ENCODE results near the gene C1QTNF1.

C1QTNF1 gene

GRCh38 chr17:79042421-79043190 lies 18.6 kb downstream of the C1QTNF1 start:
- DNase-seq = peak; percentile 53

DNA sequence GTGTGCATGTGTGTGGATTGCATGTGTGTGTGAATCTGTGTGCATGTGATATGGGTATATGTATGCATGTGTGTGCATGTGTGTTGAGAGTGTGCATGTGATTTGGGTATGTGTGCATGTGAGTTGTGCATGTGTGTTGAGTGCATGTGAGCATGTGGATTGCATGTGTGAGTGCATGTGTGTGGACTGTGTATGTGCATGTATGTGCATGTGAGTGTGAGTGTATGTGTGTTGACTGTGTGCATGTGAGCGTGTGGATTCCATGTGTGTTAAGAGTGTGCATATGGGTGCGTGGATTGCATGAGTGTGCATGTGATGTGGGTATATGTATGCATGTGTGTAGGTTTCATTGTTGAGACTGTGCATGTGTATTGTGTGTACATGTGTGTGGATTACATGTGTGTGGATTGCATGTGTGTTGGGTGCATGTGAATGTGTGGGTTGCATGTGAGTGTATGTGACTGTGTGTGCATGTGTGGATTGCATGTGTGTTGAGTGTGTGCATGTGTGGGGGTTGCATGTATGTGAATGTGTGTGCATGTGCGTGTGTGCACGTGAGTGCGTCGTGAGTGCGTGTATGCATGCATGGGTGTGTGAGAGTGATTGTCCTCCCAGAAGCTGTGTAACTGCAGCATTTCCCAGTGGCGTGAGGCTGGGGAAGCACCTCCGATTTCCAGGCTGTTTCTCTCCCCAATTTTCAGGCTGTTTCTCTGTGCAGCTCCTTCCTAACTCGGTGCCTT lies 19.4 kb downstream of the C1QTNF1 start:
- no peak for DNase-seq

DNA sequence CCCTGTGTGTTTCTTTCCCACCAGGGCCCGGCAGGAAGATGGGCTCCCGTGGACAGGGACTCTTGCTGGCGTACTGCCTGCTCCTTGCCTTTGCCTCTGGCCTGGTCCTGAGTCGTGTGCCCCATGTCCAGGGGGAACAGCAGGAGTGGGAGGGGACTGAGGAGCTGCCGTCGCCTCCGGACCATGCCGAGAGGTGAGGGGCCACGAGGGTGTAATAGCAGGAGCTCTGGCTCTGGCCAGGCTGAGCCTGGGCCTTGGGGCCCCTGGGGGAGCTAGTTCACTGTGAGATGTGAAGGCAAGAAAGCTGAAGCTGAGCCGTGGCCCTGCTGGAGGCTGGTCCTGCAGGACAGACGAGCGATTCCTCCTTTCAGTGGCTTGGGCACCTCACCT lies 20.0 kb downstream of the C1QTNF1 start:
- no peak for DNase-seq

DNA sequence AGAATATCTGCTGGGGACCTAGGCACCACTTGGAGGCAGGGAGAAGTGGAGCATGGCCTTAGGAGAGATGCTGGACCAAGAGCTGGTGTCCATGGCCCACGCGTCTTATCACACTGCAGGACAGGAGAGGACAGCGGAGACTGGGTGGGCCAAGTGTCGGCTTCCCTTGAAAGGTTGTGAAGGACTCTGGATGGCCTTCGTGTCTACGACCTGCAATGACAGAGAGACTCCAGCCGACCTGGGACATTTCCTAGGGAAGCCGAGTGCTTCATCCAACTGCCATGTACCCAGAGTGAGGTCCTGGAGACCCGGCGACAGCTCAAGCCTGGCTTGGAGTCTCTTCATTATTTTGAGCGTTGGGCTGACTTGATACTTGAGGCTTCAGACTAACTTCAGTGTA lies 20.5 kb downstream of the C1QTNF1 start:
- no peak for DNase-seq

DNA sequence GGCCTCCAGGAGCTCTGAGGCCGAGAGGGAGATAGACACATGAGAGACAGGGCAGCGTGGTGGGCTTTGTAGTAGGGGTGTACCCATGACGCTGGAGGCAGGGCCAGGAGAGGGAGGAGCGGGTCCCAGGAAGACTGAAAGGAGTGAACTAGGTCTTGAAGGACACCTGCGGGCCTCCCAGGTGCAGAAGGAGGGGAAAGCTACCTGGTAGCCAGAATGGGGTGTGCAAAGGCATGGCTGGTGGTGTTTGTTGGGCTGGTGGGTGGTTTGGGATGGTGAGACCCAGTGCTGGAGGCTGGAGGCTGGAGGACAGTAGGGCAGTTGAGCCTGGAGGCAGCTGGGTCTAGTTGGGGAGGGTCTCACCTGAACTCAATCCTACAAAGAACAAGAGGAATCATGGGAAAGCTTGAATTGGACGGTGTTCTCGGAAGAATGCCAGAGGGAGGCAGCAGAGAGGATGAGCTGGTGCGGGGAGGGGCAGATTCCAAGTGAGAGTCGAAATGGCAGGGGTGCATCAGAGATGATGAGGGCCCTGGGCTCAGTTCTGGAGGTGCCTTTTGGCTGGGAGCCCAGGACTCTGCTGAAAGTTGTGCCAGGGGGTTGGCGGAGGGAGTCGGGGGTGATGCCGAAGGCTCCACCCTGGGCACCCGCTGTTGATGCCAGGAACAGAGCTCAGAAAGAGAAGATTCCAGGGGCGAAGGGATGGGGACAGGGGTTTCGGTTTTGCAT lies 21.2 kb downstream of the C1QTNF1 start:
- no peak for DNase-seq

GRCh38 chr17:79045842-79046196 lies 21.9 kb downstream of the C1QTNF1 start:
- peak; percentile 65 for DNase-seq

DNA sequence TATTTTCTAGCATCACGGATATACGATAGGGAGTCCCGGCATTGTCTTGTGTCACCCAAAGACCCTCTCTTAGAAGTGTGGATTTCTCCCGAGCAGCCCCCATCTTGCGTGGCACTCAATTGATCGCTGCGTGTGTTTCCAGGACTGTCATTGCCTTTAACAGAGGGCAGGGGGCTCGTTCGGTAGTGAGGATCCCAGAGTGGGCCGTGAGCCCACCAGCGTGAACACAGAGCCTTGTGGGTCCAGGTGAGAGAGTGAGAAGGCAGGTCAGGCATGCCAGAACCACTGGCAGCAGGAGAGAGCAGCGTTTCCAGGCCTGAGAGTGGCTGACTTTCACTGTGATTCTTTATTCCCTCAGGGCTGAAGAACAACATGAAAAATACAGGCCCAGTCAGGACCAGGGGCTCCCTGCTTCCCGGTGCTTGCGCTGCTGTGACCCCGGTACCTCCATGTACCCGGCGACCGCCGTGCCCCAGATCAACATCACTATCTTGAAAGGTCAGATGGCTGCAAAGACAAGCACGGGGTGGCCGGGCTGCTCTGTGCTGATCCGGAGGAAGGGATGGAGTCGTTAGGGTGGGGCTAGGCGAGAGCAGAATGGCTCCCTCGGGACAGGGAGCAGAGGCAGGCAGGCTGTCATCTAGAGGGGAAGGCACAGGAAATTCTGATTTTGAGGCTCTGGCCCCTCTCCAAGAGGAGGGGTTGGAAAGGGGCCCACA lies 22.4 kb downstream of the C1QTNF1 start:
- DNase-seq = no peak

GRCh38 chr17:79046916-79047280 lies 22.9 kb downstream of the C1QTNF1 start:
- no peak for DNase-seq

DNA sequence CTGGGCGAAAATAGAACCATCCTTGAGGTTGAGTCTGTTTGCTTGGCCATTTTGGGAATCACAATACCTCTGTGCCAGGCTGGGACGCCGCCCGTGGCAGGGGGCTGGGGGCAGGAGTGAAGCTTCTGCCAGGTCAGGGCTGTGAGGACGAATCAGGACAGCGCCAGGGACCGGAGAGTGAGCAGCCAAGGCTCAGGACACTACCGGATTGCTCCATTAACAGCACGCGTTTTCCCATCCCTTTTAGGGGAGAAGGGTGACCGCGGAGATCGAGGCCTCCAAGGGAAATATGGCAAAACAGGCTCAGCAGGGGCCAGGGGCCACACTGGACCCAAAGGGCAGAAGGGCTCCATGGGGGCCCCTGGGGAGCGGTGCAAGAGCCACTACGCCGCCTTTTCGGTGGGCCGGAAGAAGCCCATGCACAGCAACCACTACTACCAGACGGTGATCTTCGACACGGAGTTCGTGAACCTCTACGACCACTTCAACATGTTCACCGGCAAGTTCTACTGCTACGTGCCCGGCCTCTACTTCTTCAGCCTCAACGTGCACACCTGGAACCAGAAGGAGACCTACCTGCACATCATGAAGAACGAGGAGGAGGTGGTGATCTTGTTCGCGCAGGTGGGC lies 23.4 kb downstream of the C1QTNF1 start:
- no peak for DNase-seq

DNA sequence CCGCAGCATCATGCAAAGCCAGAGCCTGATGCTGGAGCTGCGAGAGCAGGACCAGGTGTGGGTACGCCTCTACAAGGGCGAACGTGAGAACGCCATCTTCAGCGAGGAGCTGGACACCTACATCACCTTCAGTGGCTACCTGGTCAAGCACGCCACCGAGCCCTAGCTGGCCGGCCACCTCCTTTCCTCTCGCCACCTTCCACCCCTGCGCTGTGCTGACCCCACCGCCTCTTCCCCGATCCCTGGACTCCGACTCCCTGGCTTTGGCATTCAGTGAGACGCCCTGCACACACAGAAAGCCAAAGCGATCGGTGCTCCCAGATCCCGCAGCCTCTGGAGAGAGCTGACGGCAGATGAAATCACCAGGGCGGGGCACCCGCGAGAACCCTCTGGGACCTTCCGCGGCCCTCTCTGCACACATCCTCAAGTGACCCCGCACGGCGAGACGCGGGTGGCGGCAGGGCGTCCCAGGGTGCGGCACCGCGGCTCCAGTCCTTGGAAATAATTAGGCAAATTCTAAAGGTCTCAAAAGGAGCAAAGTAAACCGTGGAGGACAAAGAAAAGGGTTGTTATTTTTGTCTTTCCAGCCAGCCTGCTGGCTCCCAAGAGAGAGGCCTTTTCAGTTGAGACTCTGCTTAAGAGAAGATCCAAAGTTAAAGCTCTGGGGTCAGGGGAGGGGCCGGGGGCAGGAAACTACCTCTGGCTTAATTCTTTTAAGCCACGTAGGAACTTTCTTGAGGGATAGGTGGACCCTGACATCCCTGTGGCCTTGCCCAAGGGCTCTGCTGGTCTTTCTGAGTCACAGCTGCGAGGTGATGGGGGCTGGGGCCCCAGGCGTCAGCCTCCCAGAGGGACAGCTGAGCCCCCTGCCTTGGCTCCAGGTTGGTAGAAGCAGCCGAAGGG lies 24.2 kb downstream of the C1QTNF1 start:
- DNase-seq = no peak

- DNase-seq = no peak
Measured at GRCh38 chr17:79048826-79049755, 25.1 kb downstream of the C1QTNF1 start.

- no peak for DNase-seq
Measured at GRCh38 chr17:79049821-79050220, 25.9 kb downstream of the C1QTNF1 start.

- DNase-seq = no peak
Measured at GRCh38 chr17:79050551-79050950, 26.6 kb downstream of the C1QTNF1 start.

- DNase-seq = no peak
Measured at GRCh38 chr17:79051306-79051705, 27.3 kb downstream of the C1QTNF1 start.

GRCh38 chr17:79052131-79052530 lies 28.2 kb downstream of the C1QTNF1 start:
- DNase-seq = no peak

DNA sequence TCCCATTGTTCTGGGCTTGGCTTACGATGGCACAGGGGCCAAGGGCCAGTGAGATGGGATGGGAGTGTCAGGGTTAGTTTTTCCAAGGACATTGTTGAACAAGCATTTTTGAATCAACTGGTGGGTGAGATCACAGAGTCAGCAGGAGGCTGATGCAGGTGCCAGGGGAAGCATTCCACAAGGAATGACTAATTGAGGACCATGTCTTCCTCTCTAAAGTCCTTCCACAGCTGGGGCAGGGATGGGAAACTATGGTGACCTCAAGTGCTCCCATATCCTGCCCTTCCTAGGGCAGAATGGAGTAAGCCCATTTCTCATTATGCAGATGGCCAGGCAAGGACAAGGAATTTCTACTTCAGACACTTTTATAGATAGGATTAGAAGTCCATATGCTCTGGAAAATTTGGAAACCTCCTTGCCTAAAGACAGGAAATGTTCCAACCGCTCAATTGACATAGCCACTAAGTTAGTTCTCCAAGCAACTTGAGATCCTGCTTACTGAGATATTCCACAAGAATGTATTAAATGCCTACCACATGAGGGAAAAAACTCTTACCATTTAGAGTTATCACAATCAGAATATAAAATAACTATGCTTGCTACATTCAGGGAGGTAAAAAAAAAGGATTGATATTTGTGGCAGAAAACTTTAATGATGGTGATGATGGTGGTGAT lies 29.4 kb downstream of the C1QTNF1 start:
- no peak for DNase-seq

DNA sequence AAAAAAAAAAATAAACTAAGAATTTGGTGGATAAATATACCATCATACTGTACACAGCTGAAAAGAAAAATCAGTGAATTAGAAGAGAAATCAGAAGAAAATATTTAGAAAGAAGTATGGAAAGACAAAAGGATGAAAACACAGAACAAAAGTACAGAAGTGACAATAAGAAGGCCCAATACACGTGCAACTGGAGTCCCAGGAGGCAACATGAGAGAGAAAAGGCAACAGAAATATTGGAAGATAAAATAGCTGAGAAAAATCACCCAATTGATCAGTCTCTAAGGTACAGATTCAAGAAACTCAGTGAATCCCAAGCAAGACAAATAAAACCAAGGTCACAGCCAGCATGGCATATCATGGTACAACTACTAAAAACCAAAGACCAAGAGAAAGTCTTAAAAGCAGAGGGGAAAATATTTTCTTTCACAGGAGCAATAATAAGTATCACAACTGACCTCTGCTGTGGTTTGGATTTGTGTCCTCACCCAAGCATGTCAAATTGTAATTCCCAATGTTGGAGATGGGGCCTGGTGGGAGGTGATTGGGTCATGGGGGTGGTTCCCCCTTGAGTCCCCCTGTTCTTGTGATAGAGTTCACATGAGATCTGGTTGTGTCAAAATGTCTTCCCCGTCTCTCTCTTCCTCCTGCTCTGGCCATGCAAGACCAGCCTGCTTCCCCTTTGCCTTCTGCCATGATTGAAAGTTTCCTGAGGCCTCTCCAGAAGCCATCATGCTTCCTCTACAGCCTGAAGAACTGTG lies 30.4 kb downstream of the C1QTNF1 start:
- no peak for DNase-seq

- no peak for DNase-seq
Measured at GRCh38 chr17:79055197-79055596, 31.2 kb downstream of the C1QTNF1 start.

DNA sequence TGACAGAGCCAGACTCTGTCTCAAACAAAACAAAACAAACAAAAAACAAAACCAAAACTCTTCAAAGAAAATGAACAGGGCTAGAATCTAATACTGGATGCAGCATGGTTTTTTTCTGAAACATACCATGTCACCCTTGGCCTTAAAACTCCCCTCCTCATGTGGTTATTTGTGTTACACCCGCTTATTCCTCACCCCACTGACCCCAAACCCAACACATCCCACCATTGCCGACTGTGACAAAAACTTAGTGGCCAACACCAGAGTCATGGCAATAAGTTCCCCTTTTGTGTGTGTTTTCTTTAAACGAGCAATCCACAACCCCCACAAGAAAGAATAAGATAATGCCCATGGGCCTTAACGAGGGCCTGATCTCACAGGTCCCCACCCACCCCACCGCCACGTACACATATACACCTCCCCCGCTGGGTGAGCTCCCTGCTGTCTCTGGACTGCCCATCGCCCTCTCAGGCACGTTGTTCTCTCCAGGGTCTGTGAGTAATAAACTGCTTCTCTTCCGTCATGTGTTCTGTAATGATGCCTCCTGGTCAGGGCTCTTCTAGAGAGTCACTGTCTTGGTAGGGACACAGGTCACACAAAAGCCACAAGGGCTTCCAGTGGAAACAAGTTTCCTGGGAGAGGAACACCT lies 33.9 kb downstream of the C1QTNF1 start:
- no peak for DNase-seq

Measured in activated CD4-positive, alpha-beta T cell treated with anti-CD3 and anti-CD28 coated beads, Interleukin-2, Interleukin-6, amounts not matched to agents 100 ng/mL and 50 ng/mL, durations not matched to agents 16 hours and 8 hours (primary cell).